Measurements from ENCODE around the gene MCC.
A peak's percentile ranks its signal among the peaks of the same experiment; 100 is the strongest.

MCC gene

GRCh38 chr5:113044776-113045465 is 443.3 kb downstream of the MCC start:
- DNase-seq, result no peak

GRCh38 chr5:113043491-113043931 is 444.7 kb downstream of the MCC start:
- DNase-seq, result no peak

- DNase-seq, result no peak
Observed at GRCh38 chr5:113042491-113043243, 445.6 kb downstream of the MCC start.

- no peak for DNase-seq
Observed at GRCh38 chr5:113040672-113041260, 447.5 kb downstream of the MCC start.

- DNase-seq, result no peak
Observed at GRCh38 chr5:113039934-113040285, 448.3 kb downstream of the MCC start.

GRCh38 chr5:113039229-113039933 is 448.9 kb downstream of the MCC start:
- DNase-seq, result no peak

GRCh38 chr5:113038714-113039113 is 449.5 kb downstream of the MCC start:
- DNase-seq, result no peak

- no peak for DNase-seq
Observed at GRCh38 chr5:113038136-113038535, 450.1 kb downstream of the MCC start.

- DNase-seq, result no peak
Observed at GRCh38 chr5:113036826-113037225, 451.4 kb downstream of the MCC start.

- no peak for DNase-seq
Observed at GRCh38 chr5:113036321-113036720, 451.9 kb downstream of the MCC start.

- DNase-seq, result no peak
Observed at GRCh38 chr5:113035096-113035495, 453.2 kb downstream of the MCC start.

- no peak for DNase-seq
Observed at GRCh38 chr5:113034182-113034773, 454.0 kb downstream of the MCC start.

GRCh38 chr5:113031557-113031956 is 456.7 kb downstream of the MCC start:
- no peak for DNase-seq

- no peak for DNase-seq
Observed at GRCh38 chr5:113031104-113031503, 457.1 kb downstream of the MCC start.

GRCh38 chr5:113029614-113030013 is 458.6 kb downstream of the MCC start:
- DNase-seq, result no peak

- no peak for DNase-seq
Observed at GRCh38 chr5:113027431-113027830, 460.8 kb downstream of the MCC start.

GRCh38 chr5:113027015-113027414 is 461.2 kb downstream of the MCC start:
- DNase-seq, result no peak

- DNase-seq, result peak; percentile 39
Observed at GRCh38 chr5:113026211-113026610, 462.0 kb downstream of the MCC start.

GRCh38 chr5:113025596-113025995 is 462.7 kb downstream of the MCC start:
- no peak for DNase-seq

GRCh38 chr5:113024076-113024697 is 464.1 kb downstream of the MCC start:
- no peak for DNase-seq

GRCh38 chr5:113022661-113023060 is 465.6 kb downstream of the MCC start:
- no peak for DNase-seq

GRCh38 chr5:113020461-113021273 is 467.6 kb downstream of the MCC start:
- DNase-seq, result no peak

Data from retina (tissue), 1 donor.